ENCODE measurements around the gene DDIAS.
"Not testable (repeated sequence)": the region's sequence is repeated elsewhere in the genome, so short reads cannot be mapped to it uniquely, and the experiment has no call there.

Gene DDIAS

GRCh38 chr11:82967381-82967780 is 65.8 kb downstream of the DDIAS start:
- DNase-seq (ENCODE audit: low read depth, low spot score), result no peak

GRCh38 chr11:82969811-82970210 is 68.3 kb downstream of the DDIAS start:
- no peak for DNase-seq (ENCODE audit: low read depth, low spot score)

GRCh38 chr11:82970507-82971083 is 69.1 kb downstream of the DDIAS start:
- not testable (repeated sequence) for DNase-seq (ENCODE audit: low read depth, low spot score)

GRCh38 chr11:82971519-82971946 is 70.0 kb downstream of the DDIAS start:
- not testable (repeated sequence) for DNase-seq (ENCODE audit: low read depth, low spot score)

- no peak for DNase-seq (ENCODE audit: low read depth, low spot score)
These were observed 70.6 kb downstream of the DDIAS start for GRCh38 chr11:82972103-82972502.

GRCh38 chr11:82974135-82974534 is 72.6 kb downstream of the DDIAS start:
- DNase-seq (ENCODE audit: low read depth, low spot score), result no peak

- no peak for DNase-seq (ENCODE audit: low read depth, low spot score)
These were observed 73.3 kb downstream of the DDIAS start for GRCh38 chr11:82974851-82975250.

- DNase-seq (ENCODE audit: low read depth, low spot score), result no peak
These were observed 74.3 kb downstream of the DDIAS start for GRCh38 chr11:82975882-82976281.

GRCh38 chr11:82976786-82977185 is 75.2 kb downstream of the DDIAS start:
- no peak for DNase-seq (ENCODE audit: low read depth, low spot score)

- DNase-seq (ENCODE audit: low read depth, low spot score), result no peak
These were observed 77.0 kb downstream of the DDIAS start for GRCh38 chr11:82978422-82979099.

GRCh38 chr11:82979824-82980223 is 78.3 kb downstream of the DDIAS start:
- no peak for DNase-seq (ENCODE audit: low read depth, low spot score)

- DNase-seq (ENCODE audit: low read depth, low spot score), result no peak
These were observed 78.8 kb downstream of the DDIAS start for GRCh38 chr11:82980292-82980691.

- no peak for DNase-seq (ENCODE audit: low read depth, low spot score)
These were observed 79.4 kb downstream of the DDIAS start for GRCh38 chr11:82980947-82981346.

GRCh38 chr11:82981852-82982251 is 80.3 kb downstream of the DDIAS start:
- DNase-seq (ENCODE audit: low read depth, low spot score), result no peak
